ENCODE data around the gene EMC9. TPM values are rescaled to one million over a fixed set of nuclear protein-coding genes. Genes with fewer than 3 reads are reported as not detected.

Gene EMC9
- 10.1 and 20.7 TPM in 2 replicates for total RNA-seq

- peak; percentile 98 for DNase-seq (ENCODE audit: low read depth)
These were observed at the start of gene EMC9 for GRCh38 chr14:24141097-24141880. EMC9 (minus strand) TSS chr14:24141591; CDS start chr14:24141304, 287 bp downstream.

- DNase-seq (ENCODE audit: low read depth), result no peak
These were observed 49.0 kb upstream of the EMC9 start for GRCh38 chr14:24190416-24190815.

- no peak for DNase-seq (ENCODE audit: low read depth)
These were observed 48.1 kb upstream of the EMC9 start for GRCh38 chr14:24189460-24189859.

GRCh38 chr14:24189059-24189375 is 47.6 kb upstream of the EMC9 start:
- DNase-seq (ENCODE audit: low read depth), result no peak

GRCh38 chr14:24188251-24189058 is 47.1 kb upstream of the EMC9 start, which contains the start of gene IPO4:
IPO4 (minus strand) TSS chr14:24188816; CDS start chr14:24188787, 29 bp downstream.
- DNase-seq (ENCODE audit: low read depth), result peak; percentile 94

GRCh38 chr14:24187539-24187915 is 46.1 kb upstream of the EMC9 start:
- no peak for DNase-seq (ENCODE audit: low read depth)

- no peak for DNase-seq (ENCODE audit: low read depth)
These were observed 45.6 kb upstream of the EMC9 start for GRCh38 chr14:24186831-24187538.

- no peak for DNase-seq (ENCODE audit: low read depth)
These were observed 44.4 kb upstream of the EMC9 start for GRCh38 chr14:24185741-24186140.

GRCh38 chr14:24185026-24185425 is 43.6 kb upstream of the EMC9 start:
- DNase-seq (ENCODE audit: low read depth), result no peak

GRCh38 chr14:24184104-24184970 is 42.9 kb upstream of the EMC9 start:
- no peak for DNase-seq (ENCODE audit: low read depth)

- DNase-seq (ENCODE audit: low read depth), result no peak
These were observed 41.7 kb upstream of the EMC9 start for GRCh38 chr14:24183014-24183481.

GRCh38 chr14:24182110-24182882 is 40.9 kb upstream of the EMC9 start:
- no peak for DNase-seq (ENCODE audit: low read depth)

- no peak for DNase-seq (ENCODE audit: low read depth)
These were observed 40.1 kb upstream of the EMC9 start for GRCh38 chr14:24181371-24182077.

GRCh38 chr14:24179961-24180796 is 38.8 kb upstream of the EMC9 start:
- peak; percentile 99 for DNase-seq (ENCODE audit: low read depth)

GRCh38 chr14:24179294-24179960 is 38.0 kb upstream of the EMC9 start:
- no peak for DNase-seq (ENCODE audit: low read depth)

GRCh38 chr14:24178399-24179178 is 37.2 kb upstream of the EMC9 start:
- DNase-seq (ENCODE audit: low read depth), result no peak

GRCh38 chr14:24177891-24178290 is 36.5 kb upstream of the EMC9 start:
- no peak for DNase-seq (ENCODE audit: low read depth)
